22Rv1 (cell line): Measurements from ENCODE around the gene PADI4.

Source experiments
- H3K27ac ChIP-seq: fragments of 450-650 bp; 2 replicates; pipeline ENCODE4 v1.5.1; 2017
- CTCF ChIP-seq: fragments of 450-650 bp; IDR thresholded peaks from 2 replicates; pipeline ENCODE4 v1.5.1; 2017; ENCODE audit warnings: mild to moderate bottlenecking
- ZFX ChIP-seq: fragments of 450-650 bp; IDR thresholded peaks from 2 replicates; pipeline ENCODE4 v1.6.1; 2017; ENCODE audit warnings: antibody characterized with exemption, borderline replicate concordance

PADI4 gene

GRCh38 chr1:17286646-17287045 is 21.4 kb upstream of the PADI4 start:
- TF ChIP-seq CTCF: no peak
- no peak for TF ChIP-seq ZFX
- H3K27ac ChIP-seq: no peak overlapping the region

GRCh38 chr1:17287130-17287776 is 20.7 kb upstream of the PADI4 start:
- no peak overlapping the region for H3K27ac ChIP-seq
- TF ChIP-seq CTCF: no peak
- TF ChIP-seq ZFX: no peak

GRCh38 chr1:17289721-17290120 is 18.3 kb upstream of the PADI4 start:
- no peak for TF ChIP-seq CTCF
- no peak for TF ChIP-seq ZFX
- H3K27ac ChIP-seq: no peak overlapping the region

- TF ChIP-seq ZFX (no peak), CTCF (no peak)
- no peak overlapping the region for H3K27ac ChIP-seq
These were observed 17.4 kb upstream of the PADI4 start for GRCh38 chr1:17290553-17290952.

- H3K27ac ChIP-seq: no peak overlapping the region
- TF ChIP-seq ZFX: no peak
- no peak for TF ChIP-seq CTCF
These were observed 15.5 kb upstream of the PADI4 start for GRCh38 chr1:17292299-17293160.

GRCh38 chr1:17293681-17294425 is 14.1 kb upstream of the PADI4 start:
- no peak for TF ChIP-seq CTCF
- TF ChIP-seq ZFX: no peak
- H3K27ac ChIP-seq: no peak overlapping the region

GRCh38 chr1:17295292-17295691 is 12.7 kb upstream of the PADI4 start:
- no peak overlapping the region for H3K27ac ChIP-seq
- TF ChIP-seq ZFX (no peak), CTCF (no peak)
